Astrocyte (in vitro differentiated cells and primary cell): ENCODE measurements around the gene OSBPL6. TPM values are rescaled to one million over a fixed set of nuclear protein-coding genes. Genes with fewer than 3 reads are reported as not detected.

Experiments used
- DNase-seq: peaks from one replicate; pipeline ENCODE4 v3.0.0-alpha.2; 2010; ENCODE audit warnings: low read depth
- FAIRE-seq: peaks from 2 replicates; lab custom pipeline; 2011; peaks lifted over from hg19 to GRCh38; lab: Jason Lieb, UNC
- H2AFZ ChIP-seq: 2 replicates; pipeline ENCODE4 v1.6.0; 2012; ENCODE audit warnings: low read depth, low read length, inconsistent platforms
- H3K27ac ChIP-seq: 2 replicates; pipeline ENCODE4 v1.5.1; 2011; ENCODE audit warnings: low read depth, low read length, inconsistent platforms
- H3K27me3 ChIP-seq: 2 replicates; pipeline ENCODE4 v1.6.0; 2011; ENCODE audit warnings: low read length, inconsistent platforms; ENCODE audit not compliant: insufficient read depth
- H3K36me3 ChIP-seq: 2 replicates; pipeline ENCODE4 v1.5.1; 2011; ENCODE audit warnings: low read length, inconsistent platforms; ENCODE audit not compliant: insufficient read depth
- H3K4me1 ChIP-seq: 2 replicates; pipeline ENCODE4 v1.5.1; 2011; ENCODE audit warnings: low read length, inconsistent platforms; ENCODE audit not compliant: insufficient read depth
- H3K4me2 ChIP-seq: 2 replicates; pipeline ENCODE4 v1.6.0; 2012; ENCODE audit warnings: low read length, inconsistent platforms
- H3K4me3 ChIP-seq: 2 replicates; pipeline ENCODE4 v1.5.1; 2011; ENCODE audit warnings: low read depth, mild to moderate bottlenecking, low read length, inconsistent platforms; ENCODE audit not compliant: insufficient read depth
- H3K79me2 ChIP-seq: 2 replicates; pipeline ENCODE4 v1.6.0; 2012; ENCODE audit warnings: mild to moderate bottlenecking, low read length, inconsistent platforms; ENCODE audit not compliant: insufficient read depth
- H3K9ac ChIP-seq: 2 replicates; pipeline ENCODE4 v1.6.0; 2012; ENCODE audit warnings: mild to moderate bottlenecking, low read length, inconsistent platforms
- H3K9me3 ChIP-seq: 2 replicates; pipeline ENCODE4 v1.5.1; 2012; ENCODE audit warnings: low read depth, mild to moderate bottlenecking, low read length, inconsistent platforms; ENCODE audit not compliant: insufficient read depth
- H4K20me1 ChIP-seq: 2 replicates; pipeline ENCODE4 v1.6.0; 2012; ENCODE audit warnings: low read length, inconsistent platforms; ENCODE audit not compliant: insufficient read depth
- H3K27ac Mint-ChIP-seq: one replicate; pipeline ENCODE4 v1.8.0; 2021; ENCODE audit warnings: mild to moderate bottlenecking, mixed read lengths; ENCODE audit not compliant: unreplicated experiment
- H3K27me3 Mint-ChIP-seq: one replicate; pipeline ENCODE4 v1.8.0; 2021; ENCODE audit warnings: low read depth, mixed read lengths; ENCODE audit not compliant: unreplicated experiment
- H3K36me3 Mint-ChIP-seq: one replicate; pipeline ENCODE4 v1.8.0; 2021; ENCODE audit warnings: low read depth, mixed read lengths; ENCODE audit not compliant: unreplicated experiment
- H3K4me1 Mint-ChIP-seq: one replicate; pipeline ENCODE4 v1.8.0; 2021; ENCODE audit warnings: low read depth, mixed read lengths; ENCODE audit not compliant: unreplicated experiment
- H3K4me3 Mint-ChIP-seq: one replicate; pipeline ENCODE4 v1.8.0; 2021; ENCODE audit warnings: mild to moderate bottlenecking, moderate library complexity, mixed read lengths; ENCODE audit not compliant: unreplicated experiment
- H3K9me3 Mint-ChIP-seq: one replicate; pipeline ENCODE4 v1.8.0; 2021; ENCODE audit warnings: mild to moderate bottlenecking, mixed read lengths; ENCODE audit not compliant: unreplicated experiment
- CTCF ChIP-seq: IDR thresholded peaks from 2 replicates; pipeline ENCODE4 v1.5.1; 2011; ENCODE audit warnings: low read depth, mild to moderate bottlenecking, inconsistent platforms, low read length, moderate library complexity; ENCODE audit not compliant: insufficient read depth
- EZH2 ChIP-seq: IDR thresholded peaks from 2 replicates; pipeline ENCODE4 v1.6.1; 2012; ENCODE audit warnings: mild to moderate bottlenecking, low read length, inconsistent platforms; ENCODE audit not compliant: insufficient read depth
- total RNA-seq: library from RNA; stranded (reverse); gene quantifications from 2 replicates; pipeline ENCODE4 v1.2.1, GENCODE V29; 2021

OSBPL6 gene
- total RNA-seq, 1 donor from 2014 or later, result 13.4 TPM

DNA sequence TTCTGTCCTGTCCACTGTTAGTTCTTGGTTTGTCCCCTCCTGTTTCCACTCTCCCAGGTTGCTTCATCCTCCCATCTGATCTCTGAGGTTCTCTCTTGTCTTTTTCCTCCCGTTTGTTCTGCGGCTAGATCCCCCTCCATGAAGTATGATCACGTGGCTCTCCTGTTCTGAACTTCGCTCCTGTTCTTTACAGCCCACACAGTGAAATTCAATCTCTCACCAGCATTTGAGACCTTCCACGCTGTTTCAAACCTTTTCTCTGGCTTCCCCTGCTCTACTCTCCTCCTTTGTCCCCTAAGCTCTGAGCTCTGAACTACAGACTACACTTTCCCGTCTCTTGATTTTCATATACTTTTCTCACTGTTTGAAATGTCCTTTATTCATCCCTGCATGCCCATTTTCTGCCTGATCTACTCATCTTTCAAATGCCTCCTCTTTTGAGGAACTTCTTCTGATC is 83.5 kb downstream of the OSBPL6 start:
- Histone ChIP-seq H3K27ac (peak overlapping the region; percentile 69), H3K36me3 (no peaks in the 10 kb centered on the region), H3K4me2 (peak overlapping the region; percentile 79), H3K9me3 (no peaks in the 10 kb centered on the region), H3K4me1 (peaks cover 33% of the 10 kb centered on the region), H3K79me2 (peaks cover 5% of the 10 kb centered on the region), H3K27me3 (no peaks in the 10 kb centered on the region), H2AFZ (peak overlapping the region; percentile 55), H3K4me3 (peak overlapping the region; percentile 3), H3K9ac (peak overlapping the region; percentile 63), H4K20me1 (no peaks in the 10 kb centered on the region)
- DNase-seq, result peak; percentile 45
- H3K27me3 Mint-ChIP-seq, result no peaks in the 10 kb centered on the region
- H3K9me3 Mint-ChIP-seq, result no peaks in the 10 kb centered on the region
- H3K36me3 Mint-ChIP-seq, result no peaks in the 10 kb centered on the region
- FAIRE-seq, result no peak
- TF ChIP-seq EZH2, result no peak
- TF ChIP-seq CTCF, result no peak
- peak overlapping the region; percentile 91 for H3K27ac Mint-ChIP-seq
- H3K4me3 Mint-ChIP-seq, result peak overlapping the region; percentile 32
- peaks cover 22% of the 10 kb centered on the region for H3K4me1 Mint-ChIP-seq

DNA sequence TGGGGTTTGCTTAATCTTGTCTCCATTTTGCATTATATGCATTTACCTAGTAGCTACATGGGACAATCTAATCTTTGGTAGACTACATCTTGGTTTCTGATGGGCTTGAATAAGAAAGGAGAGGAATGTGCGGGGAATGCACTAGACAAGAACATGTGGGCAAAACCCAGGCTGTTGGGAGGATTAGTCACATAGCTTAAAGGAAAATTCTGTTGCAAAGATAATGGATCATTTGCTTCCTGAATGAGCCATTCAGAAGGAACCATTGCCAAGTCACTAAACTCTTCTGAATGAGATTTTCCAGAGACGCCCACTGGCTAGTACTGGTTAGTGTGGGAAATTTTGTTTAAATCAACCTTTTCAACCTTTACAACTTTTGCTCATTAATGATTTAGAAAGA is 84.8 kb downstream of the OSBPL6 start:
- peak; percentile 97 for DNase-seq
- Histone ChIP-seq H3K27ac (peak overlapping the region; percentile 67), H3K36me3 (no peaks in the 10 kb centered on the region), H3K4me3 (peak overlapping the region; percentile 6), H3K4me1 (peaks cover 33% of the 10 kb centered on the region), H3K79me2 (peaks cover 5% of the 10 kb centered on the region), H3K4me2 (peak overlapping the region; percentile 56), H3K27me3 (no peaks in the 10 kb centered on the region), H4K20me1 (no peaks in the 10 kb centered on the region), H3K9ac (peak overlapping the region; percentile 40), H3K9me3 (no peaks in the 10 kb centered on the region), H2AFZ (no peak overlapping the region)
- Mint-ChIP-seq H3K4me1 (peaks cover 24% of the 10 kb centered on the region), H3K4me3 (peak overlapping the region; percentile 4), H3K9me3 (no peaks in the 10 kb centered on the region), H3K27ac (peak overlapping the region; percentile 16), H3K27me3 (no peaks in the 10 kb centered on the region), H3K36me3 (peaks cover 2% of the 10 kb centered on the region)
- peak; percentile 52 for FAIRE-seq
- TF ChIP-seq EZH2, result no peak
- TF ChIP-seq CTCF, result peak; percentile 4

DNA sequence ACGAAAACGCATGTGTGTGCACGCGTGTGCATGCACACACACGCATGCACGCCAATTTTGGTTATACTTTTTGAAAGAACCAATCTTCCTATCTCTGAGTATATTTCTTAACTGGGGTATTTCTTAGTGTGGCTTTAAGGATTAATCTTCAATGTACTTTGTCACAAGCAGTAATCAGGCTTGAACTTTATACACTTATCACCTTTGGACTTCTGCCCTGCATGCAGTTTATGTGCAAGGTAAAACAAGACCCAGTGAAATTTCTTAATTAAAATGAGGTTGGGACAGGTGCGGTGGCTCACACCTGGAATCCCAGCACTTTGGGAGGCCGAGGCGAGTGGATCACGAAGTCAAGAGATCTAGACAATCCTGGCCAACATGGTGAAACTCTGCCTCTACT is 85.3 kb downstream of the OSBPL6 start:
- Mint-ChIP-seq H3K27me3 (no peaks in the 10 kb centered on the region), H3K9me3 (no peaks in the 10 kb centered on the region), H3K4me3 (no peak overlapping the region), H3K4me1 (peaks cover 24% of the 10 kb centered on the region), H3K27ac (peak overlapping the region; percentile 16), H3K36me3 (peaks cover 2% of the 10 kb centered on the region)
- Histone ChIP-seq H3K79me2 (peaks cover 5% of the 10 kb centered on the region), H4K20me1 (no peaks in the 10 kb centered on the region), H3K36me3 (no peaks in the 10 kb centered on the region), H3K4me3 (no peak overlapping the region), H3K4me2 (peak overlapping the region; percentile 56), H3K4me1 (peaks cover 33% of the 10 kb centered on the region), H2AFZ (no peak overlapping the region), H3K9me3 (no peaks in the 10 kb centered on the region), H3K9ac (peak overlapping the region; percentile 40), H3K27me3 (no peaks in the 10 kb centered on the region), H3K27ac (peak overlapping the region; percentile 67)
- no peak for TF ChIP-seq EZH2
- no peak for TF ChIP-seq CTCF
- no peak for FAIRE-seq
- DNase-seq, result no peak
